ENCODE data around the gene ATP6V0A4.

- TF ChIP-seq POLR2A (IDR thresholded peaks at IDR 0.05; ENCODE audit: low read depth, low read length) (no peak), POLR2AphosphoS5 (IDR thresholded peaks at IDR 0.05; ENCODE audit: low read depth, low read length) (no peak), TAF1 (IDR thresholded peaks at IDR 0.05; ENCODE audit: low read depth, low read length) (no peak)
These were observed 87.2 kb downstream of the ATP6V0A4 start for GRCh38 chr7:138710536-138711385.
